GM12878 (cell line): ENCODE data around the gene CALM3. TPM values are rescaled to one million over a fixed set of nuclear protein-coding genes. Genes with fewer than 3 reads are reported as not detected.

Experiments used
- ATAC-seq: fragments of 200-7000 bp; cut with Tn5 transposase; 3 replicates; pipeline ENCODE4 v1.9.1; 2020; ENCODE audit warnings: mild to moderate bottlenecking, moderate library complexity
- BruUV-seq: library from RNA; stranded (reverse); fragments of 400-500 nt; replicated peaks from 2 replicates; lab custom pipeline; 2021; lab: Mats Ljungman, UMichigan
- CTCF ChIA-PET: fragments of 300-600 bp; sonication (Branson Sonifier 250); formaldehyde crosslinking; extraction: SDS; loops from one replicate; lab custom pipeline; 2021; ENCODE audit warnings: inconsistent platforms; lab: Yijun Ruan, JAX
- POLR2A ChIA-PET: fragments of 350-600 bp; formaldehyde crosslinking; extraction: SDS; loops from one replicate; lab custom pipeline; 2021; ENCODE audit warnings: inconsistent platforms; lab: Charles Lee
- RAD21 ChIA-PET: fragments of 300-600 bp; sonication (Branson Sonifier 250); formaldehyde crosslinking; loops from one replicate; lab custom pipeline; 2023; ENCODE audit warnings: antibody characterized with exemption; ENCODE audit not compliant: unreplicated experiment; lab: Charles Lee
- SMC1A ChIA-PET: fragments of 300-600 bp; sonication (Branson Sonifier 250); formaldehyde crosslinking; loops from one replicate; lab custom pipeline; 2023; ENCODE audit not compliant: unreplicated experiment, uncharacterized antibody; lab: Charles Lee
- DNase-seq: peaks from one replicate; pipeline ENCODE4 v3.0.0-alpha.2; 2011; ENCODE audit warnings: low read depth, low spot score
- FAIRE-seq: peaks from 3 replicates; lab custom pipeline; 2011; peaks lifted over from hg19 to GRCh38; lab: Jason Lieb, UNC
- H2AFZ ChIP-seq: 2 replicates; pipeline ENCODE4 v1.6.0; 2011; ENCODE audit warnings: low read depth, low read length, control low read depth; ENCODE audit not compliant: control insufficient read depth
- H3K27ac ChIP-seq: 2 replicates; pipeline ENCODE4 v1.5.1; 2011; ENCODE audit warnings: control low read depth; ENCODE audit not compliant: control insufficient read depth, insufficient read depth
- H3K27me3 ChIP-seq, 2 experiments: replicated peaks in 1 of 2; 2 replicates each; pipeline versions ENCODE4 v1.6.0 to v1.6.1; 2011; ENCODE audit warnings: low read length in 1 of 2; ENCODE audit not compliant: control insufficient read depth in 2 of 2, insufficient read depth in 2 of 2
- H3K36me3 ChIP-seq, 2 experiments: 2 replicates each; pipeline ENCODE4 v1.5.1; 2011; ENCODE audit warnings: low read length in 1 of 2; ENCODE audit not compliant: control insufficient read depth in 2 of 2, insufficient read depth in 2 of 2
- H3K4me1 ChIP-seq: 2 replicates; pipeline ENCODE4 v1.6.1; 2011; ENCODE audit warnings: mild to moderate bottlenecking, low read length, moderate library complexity, mixed read lengths; ENCODE audit not compliant: control insufficient read depth, insufficient read depth
- H3K4me2 ChIP-seq: 2 replicates; pipeline ENCODE4 v1.6.0; 2011; ENCODE audit warnings: control low read depth; ENCODE audit not compliant: control insufficient read depth, insufficient read depth
- H3K4me3 ChIP-seq: fragments of 200-600 bp; sonication (generic); 2 replicates; pipeline ENCODE4 v1.5.1; 2016
- H3K79me2 ChIP-seq: 2 replicates; pipeline ENCODE4 v1.6.0; 2011; ENCODE audit warnings: low read length; ENCODE audit not compliant: control insufficient read depth, insufficient read depth
- H3K9ac ChIP-seq: 2 replicates; pipeline ENCODE4 v1.8.0; 2011; ENCODE audit warnings: low read length, control low read depth, mixed read lengths; ENCODE audit not compliant: control insufficient read depth, insufficient read depth
- H3K9me3 ChIP-seq: replicated peaks from 3 replicates; pipeline ENCODE4 v1.5.1; 2011; ENCODE audit warnings: mild to moderate bottlenecking, low read length; ENCODE audit not compliant: control insufficient read depth, insufficient read depth
- H4K20me1 ChIP-seq: 2 replicates; pipeline ENCODE4 v1.6.0; 2011; ENCODE audit not compliant: control insufficient read depth, insufficient read depth
- BCLAF1 ChIP-seq: fragments of 450-650 bp; IDR thresholded peaks from 2 replicates; pipeline ENCODE4 v1.6.1; 2017; ENCODE audit warnings: antibody characterized with exemption, mild to moderate bottlenecking, moderate library complexity
- GATAD2B ChIP-seq: fragments of 450-650 bp; conservative IDR thresholded peaks from 2 replicates; pipeline ENCODE4 v1.6.1; 2017; ENCODE audit warnings: low read depth, mild to moderate bottlenecking, moderate library complexity
- JUNB ChIP-seq: IDR thresholded peaks from 2 replicates; pipeline ENCODE4 v1.6.1; 2016; ENCODE audit warnings: antibody characterized with exemption, mild to moderate bottlenecking
- MAX ChIP-seq: IDR thresholded peaks from 2 replicates; pipeline ENCODE4 v1.6.1; 2012; ENCODE audit warnings: low read depth, low read length, improper control_type of control experiment
- MEF2B ChIP-seq: fragments of 450-650 bp; IDR thresholded peaks from 2 replicates; pipeline ENCODE4 v1.6.1; 2018; ENCODE audit warnings: mild to moderate bottlenecking, moderate library complexity; ENCODE audit not compliant: partially characterized antibody, poor library complexity, severe bottlenecking
- NBN ChIP-seq: fragments of 450-650 bp; IDR thresholded peaks from 2 replicates; pipeline ENCODE4 v1.6.1; 2016
- RAD21 ChIP-seq: IDR thresholded peaks from 2 replicates; pipeline ENCODE4 v1.6.1; 2011; ENCODE audit warnings: mild to moderate bottlenecking, low read depth, low read length, moderate library complexity; ENCODE audit not compliant: insufficient read depth
- WRNIP1 ChIP-seq: IDR thresholded peaks from 2 replicates; pipeline ENCODE4 v1.6.1; 2011; ENCODE audit warnings: low read depth, low read length, improper control_type of control experiment, borderline replicate concordance
- WGBS: methylation state at CpG from one replicate; pipeline ENCODE4 v1.1.6; 2016; ENCODE audit warnings: low lambda C conversion rate; ENCODE audit not compliant: insufficient replicate concordance, insufficient coverage; ENCODE audit errors: missing lambda C conversion rate; 5-methylcytosine and 5-hydroxymethylcytosine counted together
- in situ Hi-C: fragments of 300-500 bp; cut with MboI; formaldehyde crosslinking; loops from 9 replicates; pipeline ENCODE4 v1.14.3; 2018; ENCODE audit warnings: mixed read lengths
- intact Hi-C: fragments of 100-400 bp; cut with micrococcal nuclease; formaldehyde crosslinking; loops from one replicate; pipeline ENCODE4 v1.14.2; 2022; ENCODE audit not compliant: unreplicated experiment
- polyA plus RNA-seq, 11 experiments: library from polyadenylated mRNA; depleted of rRNA in 4 of 11; unstranded in 6 of 11; stranded (reverse) in 5 of 11; fragments of >200 nt; fragmentation: Nextera tagmentation in 4 of 11; fragmentation: Illumina TruSeq in 1 of 11; extraction: Ambion mirVana in 4 of 11; extraction: Trizol in 1 of 11; gene quantifications; 1 replicate in 1 of 11; 2 replicates in 10 of 11; pipeline versions ENCODE4 v1.2.1 to v1.2.3, GENCODE V29; 2011 to 2016; ENCODE audit warnings: inconsistent platforms in 2 of 11, missing spikeins in 2 of 11, low read depth in 1 of 11
- total RNA-seq, 4 experiments: library from RNA; depleted of rRNA in 3 of 4; stranded (reverse); fragments of >200 nt in 3 of 4; fragmentation: Illumina TruSeq in 1 of 4; extraction: Trizol in 1 of 4; gene quantifications; 2 replicates each; pipeline versions ENCODE4 v1.2.1 to v1.2.3, GENCODE V29; 2013 to 2021

The CALM3 gene
- total and polyA plus RNA-seq, 10 of the 15 experiments (the other 5 are each of a cell fraction or from before 2014, with no cell fraction given), result 164 to 849 (median 347) TPM

- no peak for FAIRE-seq
- H3K79me2 ChIP-seq, result no peaks in the 10 kb centered on the region
- SMC1A ChIA-PET, result interaction anchor here (4.5 kb wide), 1 partner anchor 15 kb away, joined by 22 read pairs; the partner anchor contains the start of gene DACT3
- no peak overlapping the region for H3K4me2 ChIP-seq
- H3K9ac ChIP-seq, result no peak overlapping the region
- RAD21 ChIA-PET, result interaction anchor here (0.8 to 4.5 kb wide), 3 partner anchors 11 to 117 kb away, joined by 3 to 22 read pairs (median 3); partner anchors contain the start of gene DACT3
- DNase-seq, result no peak
- H4K20me1 ChIP-seq, result no peaks in the 10 kb centered on the region
- intact Hi-C loops, result no loop called here
- ATAC-seq, result no peak
- H3K9me3 ChIP-seq, result no peaks in the 10 kb centered on the region; the same call in 2 of the 3 replicates
- no peaks in the 10 kb centered on the region; a peak in 1 of 4 replicates for H3K27me3 ChIP-seq
- peaks cover 5% of the 10 kb centered on the region; the same call in 1 of the 2 replicates for H3K4me1 ChIP-seq
- no peak for TF ChIP-seq JUNB
- TF ChIP-seq, all 136 proteins: peak for 0
- 3% methylated on average over 3 of the region's 3 CpGs for WGBS
- H2AFZ ChIP-seq, result no peak overlapping the region
- H3K27ac ChIP-seq, result no peak overlapping the region
- ChIA-PET CTCF (no interaction called here), POLR2A (no interaction called here)
- no TSS peak for BruUV-seq
- in situ Hi-C loops, result no loop called here
- H3K4me3 ChIP-seq, result no peak overlapping the region
- no peaks in the 10 kb centered on the region for H3K36me3 ChIP-seq
These were observed 45.3 kb downstream of the CALM3 start for GRCh38 chr19:46646402-46646801.

GRCh38 chr19:46648060-46648960 lies 47.2 kb downstream of the CALM3 start:
- Histone ChIP-seq H3K4me1 (peaks cover 5% of the 10 kb centered on the region; the same call in 1 of the 2 replicates), H3K27me3 (no peaks in the 10 kb centered on the region; a peak in 1 of 4 replicates), H4K20me1 (no peaks in the 10 kb centered on the region), H3K4me2 (peak overlapping the region; percentile 63), H3K36me3 (no peaks in the 10 kb centered on the region), H3K9me3 (no peaks in the 10 kb centered on the region; the same call in 2 of the 3 replicates), H3K27ac (no peak overlapping the region), H3K79me2 (no peaks in the 10 kb centered on the region), H3K4me3 (no peak overlapping the region), H2AFZ (peak overlapping the region; percentile 40; the same call in 1 of the 2 replicates), H3K9ac (no peak overlapping the region)
- CTCF ChIA-PET, result interaction anchor here (0.9 to 1.9 kb wide), 5 partner anchors 13 to 56 kb away, joined by 3 to 14 read pairs (median 3); partner anchors contain the start of gene DACT3
- intact Hi-C loops (no loop called here), in situ Hi-C loops (no loop called here)
- SMC1A ChIA-PET, result interaction anchor here (0.7 to 4.5 kb wide), 3 partner anchors 9 to 13 kb away, joined by 3 to 22 read pairs (median 4); partner anchors contain the start of gene DACT3
- DNase-seq, result no peak
- 21% methylated on average over 57 of the region's 63 CpGs for WGBS
- BruUV-seq, result no TSS peak
- RAD21 ChIA-PET, result interaction anchor here (4.5 kb wide), 1 partner anchor 13 kb away, joined by 22 read pairs; the partner anchor contains the start of gene DACT3
- FAIRE-seq, result peak; percentile 18
- peak; percentile 70 for ATAC-seq
- POLR2A ChIA-PET, result no interaction called here
- TF ChIP-seq MEF2B, result peak; percentile 27
- TF ChIP-seq BCLAF1, result no peak
- TF ChIP-seq GATAD2B, result peak; percentile 69
- no peak for TF ChIP-seq WRNIP1
- no peak; the same call in 1 of the 2 replicates for TF ChIP-seq MAX
- TF ChIP-seq RAD21, result no peak
- TF ChIP-seq NBN, result 0 out of 2 replicates have a peak, but pooled peaks have one; percentile 42
